HG03571 (cell line): ENCODE data around the gene ATG4C.

Experiments used
- ATAC-seq: cut with Tn5 transposase; IDR thresholded peaks from one replicate; pipeline ENCODE4 v1.9.1; 2021; ENCODE audit not compliant: unreplicated experiment

ATG4C gene

GRCh38 chr1:62903522-62903921 lies 119.6 kb downstream of the ATG4C start:
- no peak for ATAC-seq

DNA sequence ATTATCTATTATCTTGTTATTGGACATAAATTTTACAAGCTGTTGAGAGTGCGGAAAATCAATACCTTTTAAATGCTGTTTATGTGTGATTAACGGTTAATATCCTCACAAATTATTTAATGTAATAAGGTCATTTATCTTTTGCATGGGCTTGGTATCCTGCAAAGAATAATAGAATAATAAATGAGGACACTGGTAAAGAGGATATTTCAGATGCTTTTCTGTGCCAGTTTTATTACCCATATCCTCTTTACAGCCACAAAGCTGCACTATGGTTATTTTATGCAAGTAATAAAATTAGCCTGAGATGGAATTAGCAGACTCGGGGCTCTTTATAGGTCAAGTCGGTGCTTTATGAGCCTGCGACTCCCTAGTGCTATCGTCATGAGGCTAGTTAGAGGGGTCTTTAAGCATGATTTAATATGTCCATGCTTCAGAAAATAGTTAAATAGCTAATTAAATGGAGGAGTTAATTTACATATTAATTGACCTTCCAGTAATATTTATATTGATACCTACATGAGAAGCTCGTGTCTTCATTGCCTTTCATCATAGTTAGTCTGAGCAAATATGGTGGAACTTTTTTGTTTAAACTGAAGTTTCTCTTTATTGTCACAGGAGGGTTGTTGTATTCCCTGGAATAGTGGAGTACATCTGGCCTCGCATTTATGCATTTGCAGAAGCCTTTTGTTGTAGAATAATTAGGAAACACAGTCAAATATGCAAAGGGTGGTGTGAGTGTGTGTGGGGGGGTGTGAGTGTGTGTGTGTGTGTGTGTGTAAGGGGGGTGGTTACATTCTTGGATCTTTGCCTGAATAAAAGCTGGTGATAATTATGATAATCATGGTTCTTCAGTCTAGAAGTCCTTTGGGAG lies 120.3 kb downstream of the ATG4C start:
- no peak for ATAC-seq

GRCh38 chr1:62904856-62905225 lies 120.9 kb downstream of the ATG4C start:
- no peak for ATAC-seq

DNA sequence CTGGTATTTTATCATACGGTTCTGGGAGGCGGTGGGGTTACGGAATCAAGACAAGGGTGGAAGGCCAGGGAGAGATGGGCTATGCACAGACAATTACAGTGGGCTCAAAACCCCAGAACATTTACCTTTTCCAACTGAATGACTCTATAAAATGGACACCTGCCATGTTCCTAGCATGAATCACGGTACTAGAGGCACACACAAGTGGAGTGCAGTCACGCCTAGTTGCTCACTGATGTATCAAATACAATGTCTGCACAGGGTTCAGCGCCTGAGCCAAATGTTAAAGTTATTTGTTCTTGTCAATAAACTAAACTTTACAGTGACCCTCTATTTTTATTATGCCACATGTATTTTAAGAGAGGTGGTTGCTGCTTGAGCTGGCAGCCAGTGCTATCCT lies 121.4 kb downstream of the ATG4C start:
- no peak for ATAC-seq

- no peak for ATAC-seq
Measured at GRCh38 chr1:62905872-62906271, 121.9 kb downstream of the ATG4C start.

- ATAC-seq: no peak
Measured at GRCh38 chr1:62906428-62906886, 122.5 kb downstream of the ATG4C start.

- no peak for ATAC-seq
Measured at GRCh38 chr1:62908168-62908695, 124.3 kb downstream of the ATG4C start.

DNA sequence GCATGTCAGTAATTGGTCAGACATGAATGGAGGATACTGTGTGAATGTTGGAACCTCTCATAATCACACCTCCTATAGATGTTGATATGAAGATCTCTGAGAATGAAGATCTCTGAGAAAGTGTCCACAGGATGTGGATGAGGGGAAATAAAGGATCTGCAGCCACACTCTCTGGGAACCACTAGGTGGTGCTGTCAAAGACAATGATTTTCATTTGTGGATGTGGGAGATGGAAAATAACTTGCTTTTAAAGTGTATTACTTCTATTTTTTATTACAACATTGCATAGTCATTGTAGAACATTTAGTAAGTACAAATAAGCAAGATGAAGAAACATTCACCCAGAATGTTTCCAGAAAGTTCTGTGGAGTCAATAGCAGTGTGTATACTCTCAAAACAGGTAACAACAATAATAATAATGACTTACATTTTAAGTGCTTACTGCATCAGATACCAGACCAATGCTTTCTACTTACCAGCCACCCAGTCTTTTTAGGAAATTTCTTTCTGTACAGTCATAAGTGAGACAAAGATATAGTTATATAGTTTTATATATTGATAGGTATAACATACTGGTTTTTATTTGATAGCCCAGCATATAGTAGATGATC lies 128.2 kb downstream of the ATG4C start:
- ATAC-seq: no peak
